Activated CD8-positive, alpha-beta memory T cell treated with anti-CD3 and anti-CD28 coated beads for 24 hours (primary cell): ENCODE measurements around the gene BPIFB2.

Experiments
- DNase-seq: peaks from one replicate; pipeline ENCODE4 v3.0.0-alpha.2; 2020

The BPIFB2 gene

GRCh38 chr20:33008336-33009213 lies 1.1 kb downstream of the BPIFB2 start:
- no peak for DNase-seq

GRCh38 chr20:33009214-33010132 lies 2.0 kb downstream of the BPIFB2 start:
- no peak for DNase-seq

- no peak for DNase-seq
Measured at GRCh38 chr20:33010133-33010504, 2.6 kb downstream of the BPIFB2 start.

GRCh38 chr20:33010674-33011449 lies 3.4 kb downstream of the BPIFB2 start:
- DNase-seq: no peak

- DNase-seq: no peak
Measured at GRCh38 chr20:33012327-33013189, 5.1 kb downstream of the BPIFB2 start.

- DNase-seq: no peak
Measured at GRCh38 chr20:33013701-33014326, 6.3 kb downstream of the BPIFB2 start.

GRCh38 chr20:33014336-33015113 lies 7.0 kb downstream of the BPIFB2 start:
- DNase-seq: no peak

- DNase-seq: no peak
Measured at GRCh38 chr20:33015114-33015484, 7.6 kb downstream of the BPIFB2 start.

GRCh38 chr20:33015700-33016580 lies 8.4 kb downstream of the BPIFB2 start:
- no peak for DNase-seq

GRCh38 chr20:33016581-33017109 lies 9.1 kb downstream of the BPIFB2 start:
- no peak for DNase-seq

GRCh38 chr20:33017542-33017941 lies 10.0 kb downstream of the BPIFB2 start:
- DNase-seq: no peak

- no peak for DNase-seq
Measured at GRCh38 chr20:33018169-33018931, 10.8 kb downstream of the BPIFB2 start.

GRCh38 chr20:33019465-33020277 lies 12.2 kb downstream of the BPIFB2 start:
- no peak for DNase-seq

- no peak for DNase-seq
Measured at GRCh38 chr20:33020278-33021161, 13.0 kb downstream of the BPIFB2 start.

GRCh38 chr20:33021879-33022278 lies 14.4 kb downstream of the BPIFB2 start:
- DNase-seq: no peak

- no peak for DNase-seq
Measured at GRCh38 chr20:33022289-33022688, 14.8 kb downstream of the BPIFB2 start.
